ENCODE data around the gene NCAM1.

GRCh38 chr11:113174882-113175281 lies 213.7 kb downstream of the NCAM1 start:
- no peak for TF ChIP-seq ZBTB25 (CRISPR knock-in tag; IDR thresholded peaks at IDR 0.05)
- TF ChIP-seq CTCF (CRISPR knock-in tag; IDR thresholded peaks at IDR 0.05), result no peak
- no peak for TF ChIP-seq NR1H2 (CRISPR knock-in tag; IDR thresholded peaks at IDR 0.05; ENCODE audit: borderline replicate concordance, low read depth)
- TF ChIP-seq EP300 (IDR thresholded peaks at IDR 0.05; ENCODE audit: low read depth in 2 of 2, low read length in 2 of 2), result no peak
- TF ChIP-seq EP300 (CRISPR knock-in tag; IDR thresholded peaks at IDR 0.05; ENCODE audit: borderline replicate concordance), result no peak
- no peak for TF ChIP-seq KLF9 (CRISPR knock-in tag; IDR thresholded peaks at IDR 0.05; ENCODE audit: low read depth)
- TF ChIP-seq RELA (CRISPR knock-in tag; IDR thresholded peaks at IDR 0.05), result no peak
- no peak for TF ChIP-seq BCL3 (CRISPR knock-in tag; IDR thresholded peaks at IDR 0.05)
- no peak for TF ChIP-seq NCOR1 (IDR thresholded peaks at IDR 0.05; ENCODE audit: borderline replicate concordance, low read length)
